IMR-90 (cell line): ENCODE results near the gene TEX2. TPM values are rescaled to one million over a fixed set of nuclear protein-coding genes. Genes with fewer than 3 reads are reported as not detected.

Experiments
- ATAC-seq: fragments of 200-7000 bp; cut with Tn5 transposase; 2 replicates; pipeline ENCODE4 v1.9.1; 2020; ENCODE audit warnings: low read depth, mild to moderate bottlenecking, moderate library complexity
- BruUV-seq: library from RNA; stranded (reverse); fragments of 400-500 nt; replicated peaks from 2 replicates; lab custom pipeline; 2021; lab: Mats Ljungman, UMichigan
- CTCF ChIA-PET: fragments of 300-600 bp; formaldehyde crosslinking; extraction: SDS; loops from one replicate; lab custom pipeline; 2021; ENCODE audit warnings: antibody characterized with exemption; lab: Yijun Ruan, JAX
- POLR2A ChIA-PET: fragments of 300-600 bp; sonication (Branson Sonifier 250); formaldehyde crosslinking; loops from one replicate; lab custom pipeline; 2022; ENCODE audit warnings: antibody characterized with exemption; ENCODE audit not compliant: unreplicated experiment; lab: Charles Lee
- DNase-seq: peaks from one replicate; pipeline ENCODE4 v3.0.0; 2013
- H2AFZ ChIP-seq: replicated peaks from 2 replicates; pipeline ENCODE3; 2013; ENCODE audit warnings: low read length, mild to moderate bottlenecking; ENCODE audit not compliant: poor library complexity
- H2AK5ac ChIP-seq: 2 replicates; pipeline ENCODE4 v1.6.1; 2013; ENCODE audit warnings: low read depth, low read length, inconsistent platforms
- H2AK9ac ChIP-seq: replicated peaks from 2 replicates; pipeline ENCODE3; 2013; ENCODE audit warnings: mild to moderate bottlenecking, low read depth, low read length, moderate library complexity; ENCODE audit not compliant: poor library complexity
- H2BK120ac ChIP-seq: 2 replicates; pipeline ENCODE4 v1.6.1; 2013; ENCODE audit warnings: low read depth, low read length, inconsistent platforms
- H2BK15ac ChIP-seq: 3 replicates; pipeline ENCODE4 v1.6.1; 2013; ENCODE audit warnings: low read depth, low read length, inconsistent platforms
- H2BK20ac ChIP-seq: 2 replicates; pipeline ENCODE4 v1.6.1; 2013; ENCODE audit warnings: low read depth, mild to moderate bottlenecking, inconsistent platforms, low read length, moderate library complexity
- H2BK5ac ChIP-seq: 2 replicates; pipeline ENCODE4 v1.6.1; 2013; ENCODE audit warnings: mild to moderate bottlenecking, low read depth, low read length, inconsistent platforms; ENCODE audit not compliant: poor library complexity, severe bottlenecking
- H3K14ac ChIP-seq: replicated peaks from 2 replicates; pipeline ENCODE4 v1.6.1; 2013; ENCODE audit warnings: low read depth, low read length, inconsistent platforms
- H3K18ac ChIP-seq: 2 replicates; pipeline ENCODE4 v1.6.1; 2013; ENCODE audit warnings: low read depth, low read length, control low read depth
- H3K23ac ChIP-seq: 2 replicates; pipeline ENCODE4 v1.6.1; 2013; ENCODE audit warnings: low read depth, low read length, inconsistent platforms
- H3K27ac ChIP-seq: 2 replicates; pipeline ENCODE4 v1.5.1; 2013; ENCODE audit warnings: mild to moderate bottlenecking, control low read depth, low read length; ENCODE audit not compliant: insufficient read depth
- H3K27me3 ChIP-seq: 2 replicates; pipeline ENCODE4 v1.6.1; 2013; ENCODE audit warnings: low read length; ENCODE audit not compliant: control insufficient read depth, insufficient read depth
- H3K36me3 ChIP-seq: 2 replicates; pipeline ENCODE4 v1.6.1; 2013; ENCODE audit warnings: low read length, mixed read lengths; ENCODE audit not compliant: control insufficient read depth, insufficient read depth
- H3K4ac ChIP-seq: 2 replicates; pipeline ENCODE4 v1.6.1; 2013; ENCODE audit warnings: low read depth, low read length, inconsistent platforms
- H3K4me1 ChIP-seq: 2 replicates; pipeline ENCODE4 v1.6.1; 2013; ENCODE audit warnings: low read length, mixed read lengths; ENCODE audit not compliant: control insufficient read depth, insufficient read depth
- H3K4me2 ChIP-seq: 2 replicates; pipeline ENCODE4 v1.6.1; 2013; ENCODE audit warnings: low read depth, mild to moderate bottlenecking, control low read depth, low read length, moderate library complexity
- H3K4me3 ChIP-seq: 2 replicates; pipeline ENCODE4 v1.5.1; 2013; ENCODE audit warnings: low read depth, mild to moderate bottlenecking, control low read depth, low read length, moderate library complexity; ENCODE audit not compliant: insufficient read depth
- H3K56ac ChIP-seq: 2 replicates; pipeline ENCODE4 v1.6.1; 2013; ENCODE audit warnings: low read length, inconsistent platforms; ENCODE audit not compliant: insufficient read depth; ENCODE audit errors: extremely low read depth
- H3K79me1 ChIP-seq, 2 experiments: 2 replicates each; pipeline ENCODE4 v1.6.1; 2013; ENCODE audit warnings: low read length in 2 of 2, inconsistent platforms in 1 of 2, low read depth in 1 of 2
- H3K9ac ChIP-seq: 2 replicates; pipeline ENCODE4 v1.6.1; 2013; ENCODE audit warnings: low read depth, low read length, control low read depth
- H3K9me1 ChIP-seq: 2 replicates; pipeline ENCODE4 v1.6.1; 2013; ENCODE audit warnings: low read length, inconsistent platforms; ENCODE audit not compliant: insufficient read depth
- H3K9me3 ChIP-seq: 2 replicates; pipeline ENCODE4 v1.6.1; 2013; ENCODE audit warnings: low read length; ENCODE audit not compliant: control insufficient read depth, insufficient read depth
- H4K20me1 ChIP-seq: 2 replicates; pipeline ENCODE4 v1.6.1; 2013; ENCODE audit warnings: low read length, inconsistent platforms; ENCODE audit not compliant: insufficient read depth
- H4K5ac ChIP-seq: 2 replicates; pipeline ENCODE4 v1.6.1; 2013; ENCODE audit warnings: mild to moderate bottlenecking, low read depth, low read length, control low read depth
- H4K8ac ChIP-seq, 2 experiments: 2 replicates each; pipeline ENCODE4 v1.6.1; 2013; ENCODE audit warnings: low read depth in 2 of 2, low read length in 2 of 2, control low read depth in 1 of 2, inconsistent platforms in 1 of 2
- H4K91ac ChIP-seq: 2 replicates; pipeline ENCODE4 v1.6.1; 2013; ENCODE audit warnings: low read depth, low read length, inconsistent platforms; ENCODE audit not compliant: insufficient read depth
- CEBPB ChIP-seq: IDR thresholded peaks from 2 replicates; pipeline ENCODE4 v1.6.1; 2012; ENCODE audit warnings: low read depth, low read length, improper control_type of control experiment
- FOS ChIP-seq: fragments of 150-350 bp; IDR thresholded peaks from 2 replicates; pipeline ENCODE4 v1.6.1; 2016; ENCODE audit warnings: low read depth, low read length
- MAFK ChIP-seq: IDR thresholded peaks from 2 replicates; pipeline ENCODE4 v1.6.1; 2012; ENCODE audit warnings: low read depth, low read length, improper control_type of control experiment
- NFE2L2 ChIP-seq: fragments of 150-350 bp; IDR thresholded peaks from 2 replicates; pipeline ENCODE4 v1.6.1; 2016; ENCODE audit warnings: low read depth, mild to moderate bottlenecking, low read length
- RAD21 ChIP-seq: IDR thresholded peaks from 2 replicates; pipeline ENCODE4 v1.6.1; 2012; ENCODE audit warnings: low read length, improper control_type of control experiment
- RCOR1 ChIP-seq: IDR thresholded peaks from 2 replicates; pipeline ENCODE4 v1.6.1; 2012; ENCODE audit warnings: mild to moderate bottlenecking, low read length, improper control_type of control experiment; ENCODE audit not compliant: insufficient replicate concordance
- RFX5 ChIP-seq: IDR thresholded peaks from 2 replicates; pipeline ENCODE4 v1.8.0; 2012; ENCODE audit warnings: low read depth, mild to moderate bottlenecking, low read length, moderate library complexity
- SMC3 ChIP-seq: fragments of 150-350 bp; IDR thresholded peaks from 2 replicates; pipeline ENCODE4 v1.6.1; 2016; ENCODE audit warnings: low read depth, mild to moderate bottlenecking, antibody characterized with exemption, low read length, moderate library complexity
- WGBS, 2 experiments: methylation state at CpG; one replicate each; pipeline versions ENCODE4 v1.1.5 to v1.1.7; 2013; ENCODE audit warnings: missing lambda C conversion rate in 2 of 2; ENCODE audit not compliant: insufficient read length in 1 of 2; ENCODE audit errors: extremely low coverage in 2 of 2; 5-methylcytosine and 5-hydroxymethylcytosine counted together
- dilution Hi-C: fragments of 300-500 bp; cut with HindIII; formaldehyde crosslinking; loops from one replicate; pipeline ENCODE4 v1.14.3; 2018; ENCODE audit warnings: low sequenced_read_pairs; ENCODE audit not compliant: unreplicated experiment
- in situ Hi-C: fragments of 300-500 bp; cut with MboI; formaldehyde crosslinking; loops from 3 replicates; pipeline ENCODE4 v1.14.3; 2019; ENCODE audit warnings: low sequenced_read_pairs, inconsistent platforms, mixed read lengths
- intact Hi-C: fragments of 100-400 bp; cut with micrococcal nuclease; formaldehyde crosslinking; loops from 2 replicates; pipeline ENCODE4 v1.10.0; 2022
- polyA plus RNA-seq, 3 experiments: library from polyadenylated mRNA; depleted of rRNA; stranded (reverse); fragments of >200 nt; gene quantifications; 2 replicates each; pipeline ENCODE4 v1.2.3, GENCODE V29; 2012; ENCODE audit warnings: low replicate concordance in 1 of 3
- total RNA-seq: library from RNA; depleted of rRNA; stranded (reverse); fragments of >200 nt; gene quantifications from 2 replicates; pipeline ENCODE4 v1.2.3, GENCODE V29; 2012
- TF ChIP-seq, protein P1 (sequence below): fragments of 150-350 bp; IDR thresholded peaks from 2 replicates; pipeline ENCODE4 v1.6.1; 2016; ENCODE audit warnings: low read depth, mild to moderate bottlenecking, low read length, moderate library complexity, borderline replicate concordance

Gene TEX2
- total and polyA plus RNA-seq, 2 of the 4 experiments (the other 2 are of a cell fraction), result 18.2 to 21.9 TPM

DNA sequence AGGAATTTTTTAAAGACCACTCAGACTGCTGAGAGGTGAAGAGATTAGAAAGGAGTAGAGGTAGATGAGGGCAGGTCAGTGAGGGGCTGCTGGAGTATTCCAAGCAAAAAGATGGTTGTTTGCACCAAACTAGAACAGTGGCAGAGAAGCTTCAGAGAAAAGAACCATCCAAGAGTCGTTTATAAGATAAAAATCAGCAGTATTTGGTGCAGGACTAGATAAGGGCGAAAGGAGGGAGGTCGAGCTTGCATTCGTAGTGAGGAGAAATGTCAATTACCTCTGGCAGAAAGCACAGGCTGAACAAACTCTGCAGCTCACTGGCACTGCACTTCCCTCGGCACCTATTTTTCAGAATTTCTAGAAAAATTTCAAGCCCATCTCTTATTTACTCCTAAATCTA is 9.6 kb downstream of the TEX2 start:
- H3K4me2 ChIP-seq, result no peak overlapping the region
- in situ Hi-C loops, result no loop called here

More for the DNA sequence above, 9.6 kb downstream of the TEX2 start:
- Histone ChIP-seq H2BK120ac (no peak overlapping the region), H3K56ac (no peak overlapping the region), H3K9ac (no peak overlapping the region), H3K9me3 (no peaks in the 10 kb centered on the region), H2AFZ (no peak overlapping the region), H3K14ac (no peak overlapping the region), H2BK5ac (no peak overlapping the region), H3K23ac (no peak overlapping the region), H3K4ac (no peak overlapping the region), H4K5ac (no peak overlapping the region), H3K18ac (no peak overlapping the region), H3K4me1 (peaks cover 3% of the 10 kb centered on the region; the same call in 1 of the 2 replicates), H2AK5ac (no peak overlapping the region; the same call in 1 of the 2 replicates), H3K79me1 (peaks cover 50 to 59% of the 10 kb centered on the region in 2 experiments), H4K8ac (no peak overlapping the region; a peak in 1 of 4 replicates), H3K27me3 (no peaks in the 10 kb centered on the region), H3K36me3 (no peaks in the 10 kb centered on the region), H4K20me1 (peaks cover 4% of the 10 kb centered on the region), H3K27ac (no peak overlapping the region), H3K4me3 (no peak overlapping the region), H3K9me1 (0 out of 2 replicates have a peak, but pooled peaks cover 3% of the 10 kb centered on the region), H2BK20ac (no peak overlapping the region), H2AK9ac (no peak overlapping the region), H2BK15ac (no peak overlapping the region), H4K91ac (no peak overlapping the region)
- ChIA-PET POLR2A (no interaction called here), CTCF (no interaction called here)
- intact Hi-C loops (no loop called here), dilution Hi-C loops (no loop called here)
- BruUV-seq, result no TSS peak
- TF ChIP-seq FOS, result no peak
- no peak for TF ChIP-seq NFE2L2
- no peak for TF ChIP-seq RCOR1
- TF ChIP-seq, protein P1, sequence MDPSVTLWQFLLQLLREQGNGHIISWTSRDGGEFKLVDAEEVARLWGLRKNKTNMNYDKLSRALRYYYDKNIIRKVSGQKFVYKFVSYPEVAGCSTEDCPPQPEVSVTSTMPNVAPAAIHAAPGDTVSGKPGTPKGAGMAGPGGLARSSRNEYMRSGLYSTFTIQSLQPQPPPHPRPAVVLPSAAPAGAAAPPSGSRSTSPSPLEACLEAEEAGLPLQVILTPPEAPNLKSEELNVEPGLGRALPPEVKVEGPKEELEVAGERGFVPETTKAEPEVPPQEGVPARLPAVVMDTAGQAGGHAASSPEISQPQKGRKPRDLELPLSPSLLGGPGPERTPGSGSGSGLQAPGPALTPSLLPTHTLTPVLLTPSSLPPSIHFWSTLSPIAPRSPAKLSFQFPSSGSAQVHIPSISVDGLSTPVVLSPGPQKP, result no peak
- no peak for TF ChIP-seq MAFK
- no peak for TF ChIP-seq RFX5
- TF ChIP-seq RAD21, result no peak
- no peak for TF ChIP-seq CEBPB
- TF ChIP-seq SMC3, result no peak
- DNase-seq, result no peak
- WGBS, 2 experiments, result no CpG with 5 or more reads among the region's 5 CpGs
- ATAC-seq, result no peak
